Left colon (tissue), 2 donors: ENCODE results near the gene SPINK2. TPM values are rescaled to one million over a fixed set of nuclear protein-coding genes. Genes with fewer than 3 reads are reported as not detected.

Source experiments
- ATAC-seq: fragments of 200-7000 bp; cut with Tn5 transposase; one replicate; pipeline ENCODE4 v1.9.1; 2020; ENCODE audit warnings: mild to moderate bottlenecking, moderate library complexity
- DNase-seq, 2 donors: peaks; one replicate each; pipeline ENCODE4 v3.0.0-alpha.2; 2020
- intact Hi-C, 2 donors: fragments of 100-400 bp; cut with DNase I in 1 of 2; cut with micrococcal nuclease in 1 of 2; formaldehyde crosslinking; loops; one replicate each; pipeline versions ENCODE4 v1.11.2 to v1.14.0; 2022; cut with DNase I, micrococcal nuclease
- total RNA-seq, 2 donors: library from RNA; stranded (reverse); fragmentation: NEBNext Ultra II Directional; extraction: Animal tissue kit (Norgen Biotek cat#: 25700); gene quantifications; one replicate each; pipeline ENCODE4 v1.2.1, GENCODE V29; 2021
- donor health status: DM: no; HTN: no; CAD: no.
- donor health status: DM: yes; HTN: yes; CAD: no.

SPINK2 gene
- total RNA-seq, 2 donors from 2014 or later = 3.3 TPM; not detected in 1

DNA sequence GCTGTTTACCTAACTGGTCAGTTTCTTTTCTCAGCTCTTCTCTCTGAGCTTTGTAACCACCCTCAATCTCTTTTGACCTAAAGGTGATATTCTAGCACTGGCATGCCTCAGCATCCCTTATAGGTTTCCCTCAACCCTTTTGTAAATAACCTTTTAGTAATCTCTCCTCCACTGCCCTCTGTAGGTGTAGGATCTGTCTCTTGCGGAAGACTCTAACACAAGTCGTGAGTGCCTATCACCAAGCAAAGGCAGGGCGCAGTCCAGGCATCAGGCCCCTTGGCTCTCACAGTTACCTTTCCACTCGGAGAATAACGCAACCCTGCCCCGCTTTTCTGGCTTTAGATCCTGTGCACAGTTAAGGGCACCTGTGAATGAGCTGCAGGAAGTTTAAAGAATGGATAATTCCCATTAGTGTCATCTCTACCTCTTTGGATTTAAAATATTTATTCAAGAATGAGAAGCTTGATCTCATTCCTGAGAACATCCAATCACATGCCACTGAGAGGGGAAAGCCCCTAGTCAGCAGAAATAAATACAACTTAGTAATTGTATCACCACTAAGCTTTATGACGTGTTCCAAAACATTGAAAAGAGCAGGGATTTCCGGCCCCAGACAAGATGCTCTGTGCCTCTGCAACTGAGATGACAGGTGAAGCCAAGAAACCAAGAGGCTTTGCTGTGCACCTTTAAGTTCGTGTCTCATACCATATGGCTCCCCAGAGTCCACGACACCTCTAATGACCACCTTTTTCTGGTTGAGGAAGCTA lies 58.8 kb downstream of the SPINK2 start:
- intact Hi-C loops = no loop called here
- DNase-seq = no peak

DNA sequence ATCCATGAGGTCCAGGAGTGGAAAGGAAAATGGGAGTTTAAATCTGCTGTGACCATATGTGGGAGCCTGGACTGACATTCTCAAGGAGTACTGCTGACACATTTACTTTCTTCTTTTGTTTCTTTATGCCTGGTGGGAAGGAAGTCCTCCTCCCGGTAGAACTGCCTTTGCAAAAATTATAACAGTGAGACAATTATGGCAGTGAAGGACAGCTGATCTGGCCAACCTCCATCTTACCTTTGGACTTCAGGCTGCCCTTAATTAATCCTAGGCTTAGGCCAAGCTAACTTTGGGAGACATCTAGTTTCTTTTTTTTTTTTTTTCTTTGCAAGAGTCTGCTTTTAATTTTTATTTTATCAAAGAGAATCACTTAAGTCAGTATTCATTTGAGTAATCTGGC lies 61.3 kb downstream of the SPINK2 start:
- intact Hi-C loops = no loop called here
- DNase-seq (no peak), ATAC-seq (peak; percentile 62)

More for the DNA sequence above, 58.8 kb downstream of the SPINK2 start:
- no peak for ATAC-seq

Other genes starting within 250 kb of the SPINK2 start
- 1 to 10 TPM in 1 of 2 donors, under 1 TPM in 1; 0.76 to 2.7 TPM for gene HOPX, start 140.4 kb downstream of the SPINK2 start, total RNA-seq
- gene REST, start 86.2 kb upstream of the SPINK2 start, total RNA-seq = 10 to 100 TPM; 26.5 to 32.1 TPM
- 10 to 100 TPM; 21.9 to 22.3 TPM for gene NOA1, start 155.9 kb upstream of the SPINK2 start, total RNA-seq
- 10 to 100 TPM; 63.3 to 72.1 TPM for gene POLR2B, start 157.2 kb upstream of the SPINK2 start, total RNA-seq